Activated gamma-delta T cell treated with Interleukin-2 at 50 U/mL for 16 hours (primary cell): Measurements from ENCODE around the gene GPR152.

ENCODE experiments used
- DNase-seq: peaks from one replicate; pipeline ENCODE4 v3.0.0-alpha.2; 2020

Gene GPR152, protein sequence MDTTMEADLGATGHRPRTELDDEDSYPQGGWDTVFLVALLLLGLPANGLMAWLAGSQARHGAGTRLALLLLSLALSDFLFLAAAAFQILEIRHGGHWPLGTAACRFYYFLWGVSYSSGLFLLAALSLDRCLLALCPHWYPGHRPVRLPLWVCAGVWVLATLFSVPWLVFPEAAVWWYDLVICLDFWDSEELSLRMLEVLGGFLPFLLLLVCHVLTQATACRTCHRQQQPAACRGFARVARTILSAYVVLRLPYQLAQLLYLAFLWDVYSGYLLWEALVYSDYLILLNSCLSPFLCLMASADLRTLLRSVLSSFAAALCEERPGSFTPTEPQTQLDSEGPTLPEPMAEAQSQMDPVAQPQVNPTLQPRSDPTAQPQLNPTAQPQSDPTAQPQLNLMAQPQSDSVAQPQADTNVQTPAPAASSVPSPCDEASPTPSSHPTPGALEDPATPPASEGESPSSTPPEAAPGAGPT

DNA sequence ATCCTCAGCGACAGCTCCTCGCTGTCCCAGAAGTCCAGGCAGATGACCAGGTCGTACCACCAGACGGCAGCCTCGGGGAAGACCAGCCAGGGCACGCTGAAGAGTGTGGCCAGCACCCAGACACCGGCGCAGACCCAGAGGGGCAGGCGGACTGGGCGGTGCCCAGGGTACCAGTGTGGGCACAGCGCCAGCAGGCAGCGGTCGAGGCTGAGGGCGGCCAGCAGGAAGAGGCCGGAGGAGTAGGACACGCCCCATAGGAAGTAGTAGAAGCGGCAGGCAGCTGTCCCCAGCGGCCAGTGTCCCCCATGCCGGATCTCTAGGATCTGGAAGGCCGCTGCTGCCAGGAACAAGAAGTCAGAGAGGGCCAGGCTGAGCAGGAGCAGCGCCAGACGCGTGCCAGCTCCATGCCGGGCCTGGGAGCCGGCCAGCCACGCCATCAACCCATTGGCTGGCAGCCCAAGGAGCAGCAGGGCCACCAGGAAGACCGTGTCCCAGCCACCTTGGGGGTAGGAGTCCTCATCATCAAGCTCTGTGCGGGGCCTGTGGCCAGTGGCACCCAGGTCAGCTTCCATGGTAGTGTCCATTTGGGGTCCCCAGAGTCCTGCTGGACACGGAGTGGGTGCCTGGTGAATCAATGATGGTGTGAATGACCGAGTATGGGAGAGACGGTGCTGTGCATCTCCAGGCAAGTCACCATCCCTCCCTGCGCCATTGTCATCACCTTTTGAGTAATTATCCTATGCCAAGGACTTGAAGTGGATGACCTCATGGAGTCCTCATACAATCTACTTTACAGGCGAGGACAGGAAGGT is at the start of gene GPR152:
GPR152 (minus strand) TSS at position 589 of the 812 bp plus-strand sequence; CDS start at position 584, 5 bp downstream.
- DNase-seq, result no peak

DNA sequence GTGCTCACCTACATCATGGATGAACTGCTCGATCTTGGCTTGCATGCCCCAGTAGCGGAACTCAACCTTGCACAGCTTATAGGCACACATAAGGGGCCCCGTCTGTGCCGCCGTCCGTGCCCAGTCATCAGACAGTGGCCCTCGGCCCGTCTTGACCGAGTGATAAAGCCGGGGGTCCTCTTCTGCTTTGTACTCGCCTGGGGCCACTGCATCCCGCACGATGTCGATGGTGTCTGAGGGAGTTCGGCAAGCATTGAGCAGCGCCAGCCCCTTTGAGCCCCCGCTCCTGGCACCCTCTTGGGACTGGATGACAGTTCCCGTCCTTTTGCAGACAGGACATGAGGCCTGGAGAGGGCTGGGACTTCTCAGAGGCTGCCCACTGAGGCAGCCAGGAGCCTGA is 49.3 kb upstream of the GPR152 start:
- no peak for DNase-seq

DNA sequence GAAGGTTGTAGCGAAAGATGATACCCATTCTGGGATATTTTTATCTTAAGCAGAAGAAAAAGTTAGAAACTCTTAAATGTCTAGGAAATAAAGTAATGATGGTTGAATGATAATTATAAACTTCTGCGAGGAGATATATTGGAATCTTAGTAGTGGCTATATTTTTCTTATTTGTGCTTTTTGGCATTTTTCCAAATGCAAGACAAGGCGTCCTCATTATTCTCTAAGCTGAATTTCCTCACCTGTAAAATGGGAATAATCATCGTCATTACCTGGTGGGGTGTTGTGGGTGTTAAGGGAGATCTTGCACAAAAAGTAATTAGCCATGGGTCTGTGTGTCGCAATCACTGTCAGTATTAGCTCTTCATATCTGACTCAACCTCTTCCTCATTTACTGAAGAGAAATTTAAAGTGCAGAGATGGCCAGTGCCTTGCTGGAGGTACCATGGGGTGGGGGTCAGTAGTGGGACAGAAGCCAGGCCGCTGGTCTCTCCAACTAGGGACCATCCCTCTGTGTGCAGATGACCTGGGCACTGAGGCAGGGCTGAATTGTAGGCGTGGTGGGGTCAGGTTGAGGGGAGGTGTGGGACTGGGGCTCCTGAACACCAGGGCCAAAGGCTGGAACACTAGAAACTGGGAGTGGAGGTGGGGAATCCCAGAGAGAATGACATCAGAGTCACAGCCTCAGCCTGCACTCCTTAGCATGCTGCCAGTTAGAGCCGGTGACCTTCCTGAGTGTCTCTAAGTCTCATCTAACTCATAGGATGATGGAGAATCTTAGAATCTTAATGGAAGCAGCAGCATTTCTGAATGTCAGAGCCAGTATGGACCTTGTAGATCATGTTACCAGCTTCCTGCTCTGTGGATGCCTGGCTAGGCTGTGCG is 48.5 kb upstream of the GPR152 start:
- DNase-seq, result no peak

DNA sequence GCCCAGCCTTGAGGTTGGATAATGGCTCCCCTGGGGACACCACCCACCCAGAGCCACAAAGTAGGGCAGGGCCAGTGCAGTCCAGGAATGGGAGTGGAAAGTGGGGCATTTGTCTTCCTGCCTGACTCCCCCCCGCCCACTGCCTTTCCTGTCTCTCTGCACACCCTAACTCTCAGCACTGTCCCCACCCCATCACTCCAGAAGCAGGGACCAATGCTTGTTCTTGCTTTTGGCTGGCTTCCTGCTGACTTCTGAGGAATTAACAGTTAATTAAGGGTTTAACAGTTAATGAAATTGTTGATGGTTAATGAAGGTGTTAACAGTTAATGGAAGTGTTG is 47.9 kb upstream of the GPR152 start:
- no peak for DNase-seq

DNA sequence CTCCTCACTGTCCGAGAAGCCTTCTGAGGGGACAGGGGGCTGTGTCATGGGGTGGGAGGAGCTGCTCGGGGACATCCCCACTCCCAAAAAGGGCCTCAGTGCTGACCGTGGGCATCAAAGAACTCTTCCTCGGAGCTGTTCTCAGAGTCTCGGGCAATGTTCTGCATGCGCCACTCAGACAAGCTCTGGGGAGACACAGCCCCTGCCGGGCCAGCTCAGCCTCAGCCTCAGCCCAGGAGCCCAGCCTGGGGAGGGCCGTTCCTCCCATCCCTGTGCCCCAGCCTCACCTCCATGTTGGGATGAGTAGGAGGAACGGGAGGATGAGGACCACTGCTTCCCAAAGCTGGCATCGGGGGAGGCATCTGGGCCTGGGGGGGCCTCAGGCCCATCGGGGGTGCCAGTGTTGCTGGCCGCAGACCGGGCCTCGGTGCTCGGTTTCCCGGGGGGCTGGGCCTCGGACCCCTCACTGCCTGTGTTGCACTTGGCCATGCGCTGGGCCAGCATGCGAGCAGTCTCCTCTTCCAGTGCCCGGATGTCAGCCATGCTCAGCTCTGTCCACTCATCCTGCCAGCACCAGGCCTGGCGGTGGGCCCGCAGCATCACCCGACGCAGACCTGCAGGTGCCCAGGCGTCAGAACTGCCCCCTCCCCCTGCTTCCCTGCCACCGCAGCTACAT is 47.4 kb upstream of the GPR152 start:
- no peak for DNase-seq

DNA sequence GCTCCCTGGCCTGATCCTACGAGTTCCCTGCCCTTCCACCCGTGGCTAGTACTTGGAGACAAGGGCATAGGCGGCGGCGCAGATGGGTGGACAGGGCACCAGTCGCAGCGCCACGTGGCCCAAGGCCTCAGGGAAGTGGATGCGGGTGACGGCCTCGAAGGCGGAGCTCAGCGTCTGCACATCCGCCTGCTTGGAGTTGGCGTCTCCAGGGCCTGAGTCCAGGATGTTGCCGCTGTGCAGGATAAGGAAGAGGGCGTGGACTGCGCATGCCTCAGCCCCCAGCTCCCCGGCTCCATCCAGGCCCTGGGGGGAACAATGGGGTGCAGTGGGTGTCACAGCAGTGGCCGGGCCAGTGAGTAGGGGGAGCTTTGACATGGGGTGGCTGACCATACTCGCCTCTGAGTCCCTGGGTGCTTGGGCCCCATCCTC is 46.0 kb upstream of the GPR152 start:
- no peak for DNase-seq

DNA sequence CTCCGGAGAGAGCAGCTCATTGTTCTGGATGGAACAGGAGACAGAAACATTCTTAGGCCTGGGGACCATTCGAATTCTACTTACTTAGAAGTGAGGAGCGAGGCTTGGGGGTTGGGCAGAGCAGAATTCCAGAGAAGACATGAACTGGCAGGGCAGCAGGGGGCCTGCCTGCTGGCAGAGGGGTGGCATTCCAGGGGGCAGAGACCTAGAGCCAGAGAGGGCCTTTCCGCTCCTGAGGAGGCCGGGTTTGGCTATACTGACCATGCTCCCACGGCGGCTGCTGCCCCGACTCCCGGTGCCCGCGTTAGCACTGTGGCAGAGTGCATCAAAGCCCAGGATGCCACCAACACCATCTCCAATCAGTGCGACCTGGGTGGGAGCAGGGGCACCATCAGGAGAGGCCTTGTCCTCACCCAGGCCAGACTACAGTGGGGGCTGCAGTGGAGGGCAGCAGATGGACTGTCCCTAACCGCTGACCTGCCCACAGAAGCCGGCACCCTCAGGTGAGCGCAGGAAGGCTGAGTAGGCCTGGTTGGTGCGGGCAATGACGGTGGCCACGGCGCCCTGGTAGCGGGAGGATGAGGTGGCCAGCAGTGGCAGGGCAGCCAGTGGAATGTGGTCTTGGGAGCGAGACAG is 45.2 kb upstream of the GPR152 start:
- DNase-seq, result no peak

DNA sequence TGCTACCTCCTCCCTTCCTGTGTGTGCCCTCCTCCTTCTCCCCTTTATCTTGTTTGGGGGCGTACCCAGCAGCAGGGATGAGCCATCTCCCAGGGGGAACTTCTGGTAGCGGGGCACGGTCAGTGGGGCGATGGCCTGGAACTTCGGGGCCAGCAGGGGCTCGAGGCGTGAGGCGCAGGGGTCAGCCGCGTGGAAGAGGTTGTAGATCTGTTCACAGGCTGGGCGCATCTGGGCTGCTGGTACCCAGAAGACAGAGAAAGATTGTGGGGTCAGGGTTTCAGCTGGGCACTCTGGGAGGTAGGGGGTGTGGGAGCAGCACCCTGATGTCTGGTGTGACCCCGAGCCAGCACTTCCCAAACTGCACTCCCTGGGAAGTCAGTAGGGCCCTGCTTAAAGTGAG is 43.6 kb upstream of the GPR152 start:
- DNase-seq, result no peak

DNA sequence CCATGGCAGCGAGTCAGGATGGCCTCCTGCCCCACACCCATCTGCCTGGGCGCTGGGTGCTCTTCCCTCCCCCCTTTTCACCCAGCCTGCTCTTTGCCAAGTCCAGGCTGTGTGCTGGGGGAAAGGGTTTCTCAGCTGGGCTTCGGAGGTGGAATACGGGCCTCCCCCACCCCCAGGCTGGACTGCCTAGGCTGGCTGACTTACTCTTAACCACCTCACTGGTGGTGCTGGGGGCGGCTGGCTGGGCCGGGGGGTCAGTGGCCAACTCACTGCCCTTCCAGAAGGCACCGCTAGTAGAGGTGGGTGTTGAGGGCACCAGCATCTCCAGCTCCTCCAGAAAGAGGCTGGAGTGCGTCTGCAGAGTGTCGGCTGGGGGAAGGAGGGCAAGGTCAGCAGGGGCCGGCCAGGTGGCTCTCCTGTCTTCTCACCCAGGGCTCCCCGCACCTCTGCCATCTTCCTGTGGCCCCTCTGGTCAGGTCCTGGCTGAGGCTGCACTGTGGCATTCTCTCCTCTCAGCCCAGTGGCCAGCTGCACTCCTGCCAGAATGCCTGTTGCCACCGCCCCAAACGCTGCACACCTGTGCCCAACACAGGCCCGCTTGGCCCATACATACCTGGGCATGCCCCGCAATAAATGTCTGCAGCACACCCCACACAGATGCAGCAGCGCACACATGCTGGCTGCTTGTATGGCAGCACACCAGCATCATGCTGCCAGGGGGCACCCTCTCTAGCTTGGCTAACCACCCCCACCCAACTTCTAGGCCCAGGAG is 42.9 kb upstream of the GPR152 start:
- no peak for DNase-seq

DNA sequence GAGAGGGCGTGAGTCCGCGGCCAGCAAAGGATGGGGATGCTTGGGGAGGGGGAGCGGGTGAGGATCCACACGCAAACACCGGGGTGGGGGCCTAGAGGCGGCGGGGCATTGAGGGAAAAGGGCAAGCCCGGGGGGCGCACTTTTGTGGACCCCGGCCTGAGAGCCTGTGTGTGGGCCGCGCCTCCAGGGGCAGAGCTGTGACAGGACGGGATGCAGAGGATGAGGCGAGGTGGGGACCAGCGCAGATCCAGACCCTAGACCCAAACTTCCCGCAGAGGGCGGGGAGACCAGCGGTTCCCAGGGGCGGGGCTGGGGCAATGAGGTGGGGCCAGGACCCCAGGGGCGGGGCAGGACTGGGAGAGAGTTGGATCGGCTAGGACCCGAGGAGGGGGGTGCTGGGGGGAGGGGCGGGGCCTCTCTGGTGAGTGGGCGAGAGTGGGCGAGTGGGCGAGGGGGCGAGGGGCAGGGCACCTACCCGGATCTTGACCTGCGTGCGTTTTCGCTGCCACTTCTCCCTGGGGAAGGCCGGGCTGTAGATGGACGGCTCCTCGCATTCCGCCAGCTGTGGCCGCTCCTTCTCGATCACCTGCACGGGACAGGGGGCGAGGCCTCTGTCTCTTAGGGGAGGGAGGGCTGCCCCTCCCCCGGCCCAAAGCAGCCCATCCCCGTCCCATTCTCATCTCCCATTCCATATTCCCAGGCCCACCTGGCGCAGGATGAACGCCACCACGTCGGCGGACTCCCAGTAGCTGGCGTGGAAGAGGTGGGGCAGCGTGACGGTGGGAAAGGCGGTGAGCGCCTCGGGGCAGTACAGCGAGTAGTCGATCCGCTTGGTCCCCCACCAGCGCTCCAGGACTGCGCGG is 42.1 kb upstream of the GPR152 start:
- DNase-seq, result no peak

DNA sequence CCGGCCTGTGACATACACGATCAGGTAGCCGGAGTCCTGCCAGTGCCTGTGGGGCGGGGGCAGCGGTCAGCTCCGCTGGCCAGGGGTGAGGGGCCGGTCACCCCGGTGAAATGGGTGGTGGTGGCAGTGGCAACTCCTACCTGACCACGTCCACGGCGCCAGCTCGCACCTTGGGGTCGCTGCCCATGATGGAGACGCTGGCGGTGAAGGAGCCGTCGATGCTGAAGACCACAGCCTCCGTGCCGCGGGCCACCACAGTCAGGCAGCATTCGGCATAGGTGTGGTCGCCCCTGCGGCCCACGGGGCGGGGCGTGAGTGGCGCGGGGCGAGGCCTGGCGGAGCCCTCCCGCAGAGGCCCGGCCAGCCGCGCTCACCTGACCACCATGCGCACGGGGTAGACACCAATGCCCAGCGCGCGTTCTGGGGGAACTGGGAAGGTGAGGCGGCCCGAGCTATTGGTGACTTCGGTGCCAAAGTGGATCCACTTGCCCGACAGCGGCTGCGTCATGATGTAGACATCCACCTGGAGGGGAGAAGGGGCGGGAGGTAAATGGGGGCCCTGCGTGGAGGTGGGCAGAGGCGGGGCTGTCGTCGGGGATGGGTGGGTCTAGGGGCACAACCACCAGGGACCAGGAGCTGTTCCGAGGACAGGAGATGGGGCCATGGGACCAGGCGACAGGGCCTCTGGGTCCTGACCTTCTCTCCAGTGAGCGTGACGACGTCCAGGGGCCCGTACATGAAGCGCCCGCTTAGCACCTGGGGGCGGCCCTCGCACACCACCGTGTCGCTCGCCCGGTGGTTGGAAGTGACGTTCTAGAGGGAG is 41.2 kb upstream of the GPR152 start:
- DNase-seq, result no peak

DNA sequence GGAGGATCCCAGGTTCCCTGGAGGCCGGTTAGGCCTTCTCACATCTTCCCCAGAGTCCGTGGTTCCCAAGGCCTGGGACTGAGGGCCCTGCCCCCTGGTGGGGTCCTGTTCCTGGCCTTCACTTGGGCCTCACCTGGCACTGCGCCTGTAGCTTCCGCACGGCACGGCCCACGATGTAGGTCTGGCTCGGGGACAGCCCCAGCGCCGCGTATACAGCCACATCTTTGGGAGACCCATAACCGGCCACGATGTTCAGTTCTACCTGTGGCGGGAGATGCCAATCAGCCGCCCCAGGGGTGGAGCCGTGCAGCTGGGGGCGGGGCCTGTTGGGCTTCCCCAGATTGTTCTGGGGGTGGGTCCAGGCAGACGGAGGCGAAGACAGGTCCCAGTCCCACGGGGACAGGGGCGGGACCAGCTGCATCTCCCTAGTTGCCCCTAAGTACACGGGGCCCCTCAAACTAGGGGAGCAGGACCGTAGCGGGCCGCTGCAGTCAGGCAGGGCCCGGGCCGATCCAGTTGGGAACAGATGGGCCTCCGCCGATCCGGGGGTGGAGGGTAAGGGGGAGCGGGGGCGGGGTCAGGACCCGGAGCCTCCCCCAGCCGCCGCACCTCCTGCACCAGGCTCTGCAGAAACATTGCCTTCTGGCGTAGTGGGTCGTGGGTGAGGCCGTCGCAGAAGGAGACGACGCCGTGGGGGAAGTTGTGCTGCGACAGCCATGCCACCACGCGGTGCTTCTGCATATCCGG is 40.4 kb upstream of the GPR152 start:
- no peak for DNase-seq

DNA sequence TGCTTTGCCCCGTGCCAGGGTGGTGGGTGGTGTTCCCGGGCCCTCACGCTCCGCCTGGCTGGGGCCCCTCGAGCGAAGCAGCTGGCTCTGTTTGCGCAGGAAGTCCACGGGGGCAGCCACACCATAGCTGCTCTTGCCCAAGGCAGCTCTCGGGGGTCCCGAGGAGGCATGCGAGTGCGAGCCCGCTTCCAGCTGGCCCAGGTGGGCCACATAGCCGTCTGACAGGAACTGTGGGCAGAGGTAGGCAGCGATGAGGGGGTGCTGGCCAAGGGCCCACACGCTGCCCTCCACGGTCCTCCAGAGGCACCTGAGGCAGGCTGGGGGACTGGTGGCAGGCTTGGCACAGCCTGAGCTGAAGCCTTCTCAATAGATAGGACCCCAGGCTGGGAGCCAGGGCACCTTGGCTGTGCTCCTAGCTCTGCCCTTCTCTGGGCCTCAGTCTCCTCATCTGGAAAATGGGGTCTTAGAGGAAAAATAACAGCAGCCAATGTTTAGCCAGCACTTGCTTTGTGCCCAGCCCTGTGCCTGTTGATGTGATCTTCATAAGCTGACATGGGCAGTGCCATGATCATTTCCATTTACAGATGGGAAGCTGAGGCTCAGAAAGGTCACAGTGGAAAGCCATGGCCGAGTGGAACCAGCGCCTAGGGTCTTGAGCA is 39.7 kb upstream of the GPR152 start:
- no peak for DNase-seq

DNA sequence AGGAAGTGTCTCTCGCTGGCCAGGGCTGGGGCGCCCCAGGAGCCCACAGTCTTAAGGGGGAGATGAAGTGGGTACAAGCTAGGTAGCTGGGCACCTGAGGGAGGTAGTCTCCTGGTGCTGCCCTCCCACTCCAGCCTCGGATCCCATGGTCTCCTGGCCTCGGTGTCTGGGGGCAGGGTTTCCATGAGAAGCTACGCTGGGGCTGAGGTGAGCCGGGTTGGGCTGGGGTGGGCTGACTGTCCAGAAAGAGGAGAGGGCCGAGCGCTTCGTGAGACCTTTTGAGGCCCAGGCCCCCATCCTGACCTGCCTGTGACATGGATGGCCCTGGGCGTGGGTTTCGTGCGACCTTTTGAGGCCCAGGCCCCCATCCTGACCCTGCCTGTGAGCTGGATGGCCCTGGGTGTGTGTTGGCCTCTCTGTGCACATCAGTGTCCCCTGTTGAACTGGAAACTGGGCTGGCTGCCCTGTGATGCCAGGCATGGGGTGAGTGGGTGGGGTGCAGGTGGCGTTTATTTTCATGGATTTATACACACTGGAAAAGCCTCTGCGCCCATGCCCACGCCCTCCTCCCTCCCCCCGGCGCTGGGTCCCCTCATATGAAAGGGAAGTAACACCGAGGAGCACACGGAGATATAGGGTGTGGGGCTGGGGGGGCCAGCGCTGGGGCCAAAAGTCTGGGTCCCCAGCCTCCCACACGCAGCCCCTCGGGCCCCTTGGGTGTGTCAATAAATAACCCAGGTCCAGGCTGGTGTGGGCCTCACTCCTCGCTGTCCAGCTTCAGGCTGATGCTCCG is 38.9 kb upstream of the GPR152 start:
- no peak for DNase-seq

DNA sequence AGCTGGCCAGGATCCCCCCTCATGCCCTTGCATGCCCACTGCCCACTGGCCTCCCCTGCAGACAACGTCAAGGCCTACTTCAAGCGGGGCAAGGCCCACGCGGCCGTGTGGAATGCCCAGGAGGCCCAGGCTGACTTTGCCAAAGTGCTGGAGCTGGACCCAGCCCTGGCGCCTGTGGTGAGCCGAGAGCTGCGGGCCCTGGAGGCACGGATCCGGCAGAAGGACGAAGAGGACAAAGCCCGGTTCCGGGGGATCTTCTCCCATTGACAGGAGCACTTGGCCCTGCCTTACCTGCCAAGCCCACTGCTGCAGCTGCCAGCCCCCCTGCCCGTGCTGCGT is 38.2 kb upstream of the GPR152 start:
- DNase-seq, result no peak

DNA sequence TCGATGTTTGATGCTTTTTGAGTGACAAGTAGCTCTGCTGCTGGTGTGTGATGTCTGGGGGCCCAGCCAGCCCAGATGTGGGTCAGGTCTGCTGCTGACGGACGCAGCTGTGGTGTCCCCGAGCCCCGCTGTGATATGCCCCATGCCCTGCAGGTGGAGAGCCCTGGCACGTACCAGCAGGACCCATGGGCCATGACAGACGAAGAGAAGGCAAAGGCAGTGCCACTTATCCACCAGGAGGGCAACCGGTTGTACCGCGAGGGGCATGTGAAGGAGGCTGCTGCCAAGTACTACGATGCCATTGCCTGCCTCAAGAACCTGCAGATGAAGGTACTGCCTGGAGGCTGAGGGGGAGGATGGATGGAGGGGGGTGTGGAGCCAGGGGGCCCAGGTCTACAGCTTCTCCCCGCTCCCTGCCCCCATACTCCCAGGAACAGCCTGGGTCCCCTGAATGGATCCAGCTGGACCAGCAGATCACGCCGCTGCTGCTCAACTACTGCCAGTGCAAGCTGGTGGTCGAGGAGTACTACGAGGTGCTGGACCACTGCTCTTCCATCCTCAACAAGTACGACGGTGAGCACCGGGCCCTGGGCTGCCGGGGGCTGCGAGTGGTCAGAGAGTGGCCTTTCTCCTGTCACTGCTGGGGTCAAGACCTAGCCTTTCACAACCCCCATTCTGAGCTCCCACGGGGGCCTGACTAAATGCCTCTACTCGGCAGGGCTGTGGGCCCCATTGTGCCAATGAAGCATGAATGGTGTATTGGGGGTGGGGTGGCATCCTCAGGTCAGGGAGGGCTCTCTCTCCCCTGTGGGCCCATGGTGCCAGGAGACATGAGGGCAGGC is 37.6 kb upstream of the GPR152 start:
- DNase-seq, result no peak
